Activated CD8-positive, alpha-beta T cell treated with anti-CD3 and anti-CD28 coated beads, Interleukin-2, amount 10 ng/mL, durations not matched to agents 7 days and 5 days (primary cell): Measurements from ENCODE around the gene NCOA1. TPM values are rescaled to one million over a fixed set of nuclear protein-coding genes. Genes with fewer than 3 reads are reported as not detected.
A peak's percentile ranks its signal among the peaks of the same experiment; 100 is the strongest.
"Not testable (repeated sequence)": the region's sequence is repeated elsewhere in the genome, so short reads cannot be mapped to it uniquely, and the experiment has no call there.

Experiments used
- ATAC-seq: fragments of 150-1000 bp; cut with Tn5 transposase; one replicate; pipeline ENCODE4 v1.10.0; 2021; ENCODE audit warnings: moderate library complexity
- CTCF ChIA-PET: fragments of 350-600 bp; sonication (Branson Sonifier 250); formaldehyde crosslinking; loops from one replicate; lab custom pipeline; 2021; ENCODE audit warnings: antibody characterized with exemption; lab: Charles Lee
- POLR2A ChIA-PET: fragments of 350-600 bp; sonication (Branson Sonifier 250); formaldehyde crosslinking; loops from one replicate; lab custom pipeline; 2021; ENCODE audit warnings: antibody characterized with exemption; lab: Charles Lee
- DNase-seq: peaks from one replicate; pipeline ENCODE4 v3.0.0-alpha.2; 2020
- H3K27ac Mint-ChIP-seq: one replicate; pipeline ENCODE4 v1.8.0; 2021; ENCODE audit warnings: mild to moderate bottlenecking, mixed read lengths
- H3K27me3 Mint-ChIP-seq: one replicate; pipeline ENCODE4 v1.8.0; 2021; ENCODE audit warnings: low read depth, mixed read lengths
- H3K36me3 Mint-ChIP-seq: one replicate; pipeline ENCODE4 v1.8.0; 2021; ENCODE audit warnings: low read depth, mixed read lengths
- H3K4me1 Mint-ChIP-seq: one replicate; pipeline ENCODE4 v1.8.0; 2021; ENCODE audit warnings: low read depth, mixed read lengths
- H3K4me3 Mint-ChIP-seq: one replicate; pipeline ENCODE4 v1.8.0; 2021; ENCODE audit warnings: mild to moderate bottlenecking, mixed read lengths
- H3K9me3 Mint-ChIP-seq: one replicate; pipeline ENCODE4 v1.8.0; 2022; ENCODE audit warnings: mixed read lengths; ENCODE audit not compliant: insufficient read depth
- total RNA-seq, 2 experiments: library from RNA; stranded (reverse); gene quantifications; one replicate each; pipeline ENCODE4 v1.2.3, GENCODE V29; 2021

NCOA1 gene
- total RNA-seq, 2 experiments from 2014 or later, result 14.5 to 14.7 TPM

DNA sequence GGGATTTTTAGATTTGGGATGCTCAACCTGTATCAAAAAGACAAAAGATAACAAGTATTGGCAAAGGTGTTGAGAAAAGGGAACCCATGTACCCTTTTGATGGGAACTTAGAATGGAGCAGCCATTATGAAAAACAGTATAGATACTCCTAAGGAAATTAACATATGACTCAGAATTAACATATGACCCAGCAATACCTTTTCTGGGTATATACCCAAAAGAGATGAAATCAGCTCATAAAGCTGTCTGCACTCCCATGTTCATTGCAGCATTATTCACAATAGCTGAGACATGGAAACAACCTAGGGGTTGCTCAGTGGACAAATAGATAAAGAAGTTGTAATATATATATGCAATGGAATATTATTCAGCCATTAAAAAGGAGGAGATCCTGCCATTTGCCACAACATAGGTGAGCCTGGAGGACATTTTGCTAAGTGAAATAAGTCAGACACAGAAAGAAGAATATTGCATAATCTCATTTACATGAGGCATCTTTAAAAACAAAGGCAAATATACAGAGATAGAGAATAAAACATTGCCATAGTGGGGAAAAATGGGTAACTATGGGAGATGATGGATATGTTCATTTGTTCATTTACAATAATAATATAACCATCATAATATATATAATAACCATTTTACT lies 160.1 kb downstream of the NCOA1 start:
- no peak overlapping the region for H3K27ac Mint-ChIP-seq
- no peak overlapping the region for H3K4me3 Mint-ChIP-seq
- no peaks in the 10 kb centered on the region for H3K4me1 Mint-ChIP-seq
- no peaks in the 10 kb centered on the region for H3K9me3 Mint-ChIP-seq
- ChIA-PET CTCF (no interaction called here), POLR2A (no interaction called here)
- H3K36me3 Mint-ChIP-seq, result no peaks in the 10 kb centered on the region
- DNase-seq (no peak), ATAC-seq (no peak)
- H3K27me3 Mint-ChIP-seq, result no peaks in the 10 kb centered on the region

DNA sequence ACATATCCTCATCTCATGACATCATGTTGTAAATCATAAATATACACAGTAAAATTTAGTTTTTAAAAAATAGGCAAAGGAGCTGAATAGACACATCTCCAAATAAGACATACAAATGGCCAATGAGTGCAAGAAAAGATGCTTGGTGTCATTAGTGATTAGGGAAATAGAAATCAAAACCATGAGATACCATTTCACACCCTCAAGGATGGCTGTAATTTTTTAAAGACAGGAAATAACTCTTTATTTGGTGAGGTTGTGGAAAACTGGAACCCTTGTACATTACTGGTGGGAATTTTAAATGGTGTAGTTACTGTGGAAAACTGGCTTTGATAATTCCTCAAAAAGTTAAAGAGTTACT lies 160.6 kb downstream of the NCOA1 start:
- CTCF ChIA-PET, result no interaction called here
- no peak for ATAC-seq
- H3K27ac Mint-ChIP-seq, result no peak overlapping the region
- no peaks in the 10 kb centered on the region for H3K9me3 Mint-ChIP-seq
- no peaks in the 10 kb centered on the region for H3K27me3 Mint-ChIP-seq
- H3K4me1 Mint-ChIP-seq, result no peaks in the 10 kb centered on the region
- no peak overlapping the region for H3K4me3 Mint-ChIP-seq
- DNase-seq, result no peak
- H3K36me3 Mint-ChIP-seq, result no peaks in the 10 kb centered on the region
- POLR2A ChIA-PET, result no interaction called here

GRCh38 chr2:24652265-24653182 lies 161.5 kb downstream of the NCOA1 start:
- no peak overlapping the region for H3K4me3 Mint-ChIP-seq
- H3K27me3 Mint-ChIP-seq, result no peaks in the 10 kb centered on the region
- ChIA-PET CTCF (no interaction called here), POLR2A (no interaction called here)
- no peaks in the 10 kb centered on the region for H3K9me3 Mint-ChIP-seq
- ATAC-seq, result no peak
- no peak for DNase-seq
- H3K4me1 Mint-ChIP-seq, result no peaks in the 10 kb centered on the region
- H3K27ac Mint-ChIP-seq, result no peak overlapping the region
- H3K36me3 Mint-ChIP-seq, result no peaks in the 10 kb centered on the region

DNA sequence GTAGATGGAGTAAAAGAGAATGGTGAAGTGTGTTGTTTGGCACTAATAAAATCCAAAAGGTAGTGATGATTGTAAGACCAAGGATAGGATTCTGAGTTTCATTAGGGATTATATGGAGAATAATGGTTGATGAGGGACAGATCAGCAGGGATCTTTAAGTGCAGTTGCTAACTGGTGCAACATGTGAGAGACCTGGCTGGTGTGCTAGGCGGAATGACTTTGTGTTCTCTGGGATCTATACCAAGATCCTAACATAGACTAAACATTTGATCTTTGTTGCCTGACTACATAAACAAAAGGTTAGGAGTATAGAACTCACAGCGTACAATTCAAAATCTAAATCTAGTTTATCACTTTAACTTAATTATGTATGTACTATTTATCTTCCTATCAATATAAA lies 166.8 kb downstream of the NCOA1 start:
- Mint-ChIP-seq H3K4me1 (no peaks in the 10 kb centered on the region), H3K27me3 (no peaks in the 10 kb centered on the region), H3K36me3 (no peaks in the 10 kb centered on the region), H3K9me3 (no peaks in the 10 kb centered on the region), H3K27ac (no peak overlapping the region), H3K4me3 (no peak overlapping the region)
- ChIA-PET CTCF (no interaction called here), POLR2A (no interaction called here)
- ATAC-seq, result no peak
- DNase-seq, result no peak

DNA sequence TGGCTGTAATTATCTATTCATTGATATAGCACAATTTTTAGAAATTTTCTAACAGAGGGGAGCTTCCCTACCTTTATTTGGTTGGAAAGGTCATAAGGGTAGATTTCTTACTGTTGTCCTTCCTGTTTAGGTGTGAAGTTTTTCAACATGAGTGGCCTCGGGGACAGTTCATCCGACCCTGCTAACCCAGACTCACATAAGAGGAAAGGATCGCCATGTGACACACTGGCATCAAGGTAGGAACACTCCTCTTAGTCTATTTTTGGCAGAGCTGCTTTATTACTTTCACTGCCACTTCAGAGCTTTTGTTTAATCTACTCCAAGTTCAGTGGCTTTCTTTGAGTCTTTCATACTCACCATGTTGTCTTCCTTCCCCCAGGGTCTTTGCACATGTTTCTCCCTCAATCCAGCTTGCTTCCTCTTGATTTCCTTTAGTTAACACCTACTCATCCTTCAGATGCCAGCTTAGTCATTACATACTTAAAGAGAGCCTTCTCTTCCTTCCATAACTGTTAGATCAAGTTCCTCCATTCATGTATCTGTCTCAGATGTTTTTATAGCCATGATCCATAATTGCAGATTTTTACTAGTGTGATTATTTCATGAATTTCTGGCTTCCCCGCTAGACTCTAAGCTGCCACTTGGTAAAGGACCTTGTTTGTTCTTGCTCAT lies 167.6 kb downstream of the NCOA1 start:
- no peak overlapping the region for H3K4me3 Mint-ChIP-seq
- ATAC-seq (no peak), DNase-seq (no peak)
- no peaks in the 10 kb centered on the region for H3K36me3 Mint-ChIP-seq
- H3K27ac Mint-ChIP-seq, result no peak overlapping the region
- no peaks in the 10 kb centered on the region for H3K9me3 Mint-ChIP-seq
- no peaks in the 10 kb centered on the region for H3K27me3 Mint-ChIP-seq
- ChIA-PET POLR2A (no interaction called here), CTCF (no interaction called here)
- no peaks in the 10 kb centered on the region for H3K4me1 Mint-ChIP-seq

DNA sequence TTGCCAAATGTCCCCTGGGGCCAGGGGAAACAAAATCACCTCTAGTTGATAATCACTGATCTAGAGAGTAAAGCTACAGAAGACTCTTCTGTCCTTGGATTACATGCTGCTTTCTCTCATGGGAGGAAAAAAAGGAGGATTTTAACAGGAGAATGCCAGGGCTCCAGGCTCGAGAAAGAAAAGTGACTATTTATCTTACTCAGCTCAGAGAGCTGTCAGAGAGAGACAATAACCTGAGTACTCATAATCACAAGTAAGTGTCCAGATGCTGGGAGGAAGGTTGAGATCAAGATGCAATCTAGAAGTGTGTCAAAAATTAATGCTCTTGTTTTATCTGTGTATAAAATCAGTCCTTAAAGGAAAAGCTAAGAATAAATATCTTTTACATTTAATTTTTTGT lies 168.8 kb downstream of the NCOA1 start:
- Mint-ChIP-seq H3K27me3 (no peaks in the 10 kb centered on the region), H3K4me1 (no peaks in the 10 kb centered on the region), H3K9me3 (no peaks in the 10 kb centered on the region), H3K36me3 (no peaks in the 10 kb centered on the region), H3K4me3 (no peak overlapping the region), H3K27ac (no peak overlapping the region)
- POLR2A ChIA-PET, result no interaction called here
- DNase-seq (no peak), ATAC-seq (no peak)
- CTCF ChIA-PET, result no interaction called here

- H3K9me3 Mint-ChIP-seq, result no peaks in the 10 kb centered on the region
- H3K27ac Mint-ChIP-seq, result no peak overlapping the region
- POLR2A ChIA-PET, result no interaction called here
- H3K27me3 Mint-ChIP-seq, result no peaks in the 10 kb centered on the region
- DNase-seq (no peak), ATAC-seq (no peak)
- no peak overlapping the region for H3K4me3 Mint-ChIP-seq
- peaks cover 4% of the 10 kb centered on the region for H3K4me1 Mint-ChIP-seq
- CTCF ChIA-PET, result no interaction called here
- peaks cover 2% of the 10 kb centered on the region for H3K36me3 Mint-ChIP-seq
Observed at GRCh38 chr2:24667542-24667941, 176.5 kb downstream of the NCOA1 start.

GRCh38 chr2:24671230-24671629 lies 180.2 kb downstream of the NCOA1 start:
- H3K4me3 Mint-ChIP-seq, result no peak overlapping the region
- H3K9me3 Mint-ChIP-seq, result no peaks in the 10 kb centered on the region
- peaks cover 7% of the 10 kb centered on the region for H3K4me1 Mint-ChIP-seq
- peaks cover 2% of the 10 kb centered on the region for H3K36me3 Mint-ChIP-seq
- POLR2A ChIA-PET, result interaction anchor here (0.6 kb wide), 1 partner anchor 248 kb away, joined by 3 read pairs; no protein-coding TSS in a partner anchor
- ATAC-seq, result no peak
- no peaks in the 10 kb centered on the region for H3K27me3 Mint-ChIP-seq
- no peak for DNase-seq
- CTCF ChIA-PET, result no interaction called here
- no peak overlapping the region for H3K27ac Mint-ChIP-seq

- H3K4me3 Mint-ChIP-seq, result no peak overlapping the region
- no peak for ATAC-seq
- H3K36me3 Mint-ChIP-seq, result peaks cover 6% of the 10 kb centered on the region
- DNase-seq, result no peak
- H3K9me3 Mint-ChIP-seq, result no peaks in the 10 kb centered on the region
- ChIA-PET CTCF (no interaction called here), POLR2A (no interaction called here)
- no peaks in the 10 kb centered on the region for H3K27me3 Mint-ChIP-seq
- peaks cover 7% of the 10 kb centered on the region for H3K4me1 Mint-ChIP-seq
- peak overlapping the region; percentile 30 for H3K27ac Mint-ChIP-seq
Observed at GRCh38 chr2:24672589-24672988, 181.5 kb downstream of the NCOA1 start.

GRCh38 chr2:24675338-24675737 lies 184.3 kb downstream of the NCOA1 start:
- DNase-seq (no peak), ATAC-seq (no peak)
- H3K27me3 Mint-ChIP-seq, result no peaks in the 10 kb centered on the region
- ChIA-PET CTCF (no interaction called here), POLR2A (interaction anchor here (0.6 kb wide), 1 partner anchor 386 kb away, joined by 3 read pairs; no protein-coding TSS in a partner anchor)
- H3K4me3 Mint-ChIP-seq, result no peak overlapping the region
- H3K4me1 Mint-ChIP-seq, result peaks cover 7% of the 10 kb centered on the region
- H3K27ac Mint-ChIP-seq, result no peak overlapping the region
- no peaks in the 10 kb centered on the region for H3K9me3 Mint-ChIP-seq
- H3K36me3 Mint-ChIP-seq, result peaks cover 6% of the 10 kb centered on the region

GRCh38 chr2:24676493-24676892 lies 185.4 kb downstream of the NCOA1 start:
- Mint-ChIP-seq H3K4me3 (no peak overlapping the region), H3K9me3 (no peaks in the 10 kb centered on the region), H3K27me3 (no peaks in the 10 kb centered on the region), H3K4me1 (peaks cover 7% of the 10 kb centered on the region), H3K36me3 (peaks cover 6% of the 10 kb centered on the region), H3K27ac (no peak overlapping the region)
- ATAC-seq, result no peak
- ChIA-PET POLR2A (no interaction called here), CTCF (no interaction called here)
- DNase-seq, result no peak

DNA sequence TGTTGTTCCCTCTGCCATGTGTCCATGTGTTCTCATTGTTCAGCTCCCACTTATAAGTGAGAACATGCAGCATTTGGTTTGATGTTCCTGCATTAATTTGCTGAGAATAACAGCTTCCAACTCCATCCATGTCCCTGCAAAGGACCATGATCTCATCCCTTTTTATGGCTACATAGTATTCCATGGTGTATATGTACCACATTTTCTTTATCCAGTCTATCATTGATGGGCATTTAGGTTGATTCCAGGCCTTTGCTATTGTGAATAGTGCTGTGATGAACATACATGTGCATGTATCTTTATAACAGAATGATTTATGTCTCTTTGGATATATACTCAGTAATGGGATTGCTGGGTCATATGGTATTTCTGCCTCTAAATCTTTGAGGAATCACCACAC lies 187.0 kb downstream of the NCOA1 start:
- H3K27ac Mint-ChIP-seq, ATAC-seq, POLR2A ChIA-PET, H3K9me3 Mint-ChIP-seq, H3K4me1 Mint-ChIP-seq, H3K27me3 Mint-ChIP-seq, DNase-seq, CTCF ChIA-PET, H3K4me3 Mint-ChIP-seq, H3K36me3 Mint-ChIP-seq: not testable (repeated sequence)
